ENCODE data around the gene KRT15. TPM values are rescaled to one million over a fixed set of nuclear protein-coding genes. Genes with fewer than 3 reads are reported as not detected.

KRT15 gene
- total and polyA plus RNA-seq, 2 of the 8 experiments (the other 6 are each of a cell fraction or from before 2014, with no cell fraction given), result 0.11 to 0.13 TPM

DNA sequence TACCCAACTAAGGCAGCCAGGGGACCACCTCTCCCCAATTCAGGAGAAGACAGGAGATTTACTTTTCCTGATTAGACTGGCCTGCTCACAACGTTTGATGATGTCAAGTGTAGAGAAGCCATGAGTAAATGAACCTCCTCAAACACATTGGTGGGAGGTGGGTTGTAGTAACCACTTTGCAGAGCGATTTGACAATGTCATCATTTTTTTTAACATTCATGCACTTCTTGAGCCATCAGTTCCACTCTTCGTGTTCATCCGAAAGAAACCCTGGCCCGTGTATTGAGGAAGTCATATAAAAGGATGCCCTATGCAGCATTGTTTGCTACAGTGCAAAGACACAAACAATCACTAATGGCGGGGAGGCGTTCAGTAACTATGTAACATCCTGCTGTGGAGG, 14.9 kb upstream of the KRT15 start (continued):
- TF ChIP-seq ATF3 (IDR thresholded peaks at IDR 0.05; ENCODE audit: insufficient read depth, low read depth, low read length) (no peak), SRF (IDR thresholded peaks at IDR 0.05; ENCODE audit: low read depth, low read length) (no peak), KDM4A (IDR thresholded peaks at IDR 0.05; ENCODE audit: low read depth, low read length, severe bottlenecking) (no peak), KDM5A (IDR thresholded peaks at IDR 0.05; ENCODE audit: low read length) (no peak), TBP (IDR thresholded peaks at IDR 0.05; ENCODE audit: low read depth, low read length) (no peak), CBX8 (IDR thresholded peaks at IDR 0.05; ENCODE audit: borderline replicate concordance, low read depth, low read length) (no peak), NRF1 (IDR thresholded peaks at IDR 0.05; ENCODE audit: low read depth, low read length) (no peak), CTCF (IDR thresholded peaks at IDR 0.05; ENCODE audit: control extremely low read depth in 1 of 3, insufficient read depth in 1 of 3, low read depth in 1 of 3, low read length in 3 of 3) (no peak)
